ENCODE results near the gene SLC25A47.

The SLC25A47 gene

DNA sequence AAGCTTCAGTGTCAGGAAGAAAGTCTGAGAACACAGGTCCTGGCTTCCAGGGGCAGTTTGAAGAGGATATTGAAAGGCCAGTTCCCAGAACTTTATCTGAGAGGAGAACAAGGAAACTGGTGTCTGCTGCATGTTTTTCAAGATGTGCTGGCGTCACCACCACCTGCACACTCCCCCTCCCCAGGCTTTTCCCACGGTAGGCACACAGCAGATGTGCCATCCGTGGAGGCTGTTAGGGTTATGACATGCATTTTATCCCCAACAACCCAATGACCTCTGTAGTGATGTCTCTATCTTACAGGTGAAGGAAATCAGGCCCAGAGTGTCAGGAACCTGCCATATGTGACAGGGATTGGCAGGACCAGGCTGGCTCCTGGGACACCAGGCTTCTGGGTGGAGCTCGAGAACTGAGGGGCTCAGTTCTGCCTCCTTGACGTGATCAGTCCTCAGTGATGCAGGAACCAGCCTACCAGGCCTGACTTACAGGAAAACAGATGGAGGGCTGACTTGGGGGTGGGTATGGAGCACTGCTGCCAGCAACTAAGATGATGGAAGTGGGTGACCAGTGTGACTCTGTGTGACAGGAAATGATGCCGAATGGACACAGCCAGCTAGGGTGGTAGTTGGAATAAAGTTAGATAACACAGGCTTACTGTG lies 16.8 kb downstream of the SLC25A47 start:
- Histone ChIP-seq H3K27ac (ENCODE audit: low read depth, low read length, poor library complexity, severe bottlenecking) (no peak overlapping the region), H4K20me1 (ENCODE audit: insufficient read depth, low read length) (no peaks in the 10 kb centered on the region), H3K36me3 (ENCODE audit: insufficient read depth, low read length) (peaks cover 9% of the 10 kb centered on the region; the same call in 1 of the 2 replicates), H3K4me3 (ENCODE audit: low read depth, low read length, poor library complexity, severe bottlenecking) (no peak overlapping the region), H2AFZ (ENCODE audit: low read length) (no peak overlapping the region), H3K4me2 (ENCODE audit: low read length) (no peak overlapping the region), H3K4me1 (ENCODE audit: insufficient read depth, low read length, severe bottlenecking) (peaks cover 9% of the 10 kb centered on the region), H3K9me3 (ENCODE audit: low read length) (no peaks in the 10 kb centered on the region), H3K9ac (ENCODE audit: low read length) (no peak overlapping the region), H3F3A (ENCODE audit: insufficient read depth, low read length) (no peaks in the 10 kb centered on the region), H3K9me2 (ENCODE audit: low read depth, low read length) (no peaks in the 10 kb centered on the region), H3K79me2 (ENCODE audit: insufficient read depth, low read length) (no peaks in the 10 kb centered on the region), H3K27me3 (ENCODE audit: insufficient read depth, low read length) (no peaks in the 10 kb centered on the region)
- TF ChIP-seq EZH2 (IDR thresholded peaks at IDR 0.05; ENCODE audit: borderline replicate concordance, low read length), result no peak
- TF ChIP-seq, protein P1, sequence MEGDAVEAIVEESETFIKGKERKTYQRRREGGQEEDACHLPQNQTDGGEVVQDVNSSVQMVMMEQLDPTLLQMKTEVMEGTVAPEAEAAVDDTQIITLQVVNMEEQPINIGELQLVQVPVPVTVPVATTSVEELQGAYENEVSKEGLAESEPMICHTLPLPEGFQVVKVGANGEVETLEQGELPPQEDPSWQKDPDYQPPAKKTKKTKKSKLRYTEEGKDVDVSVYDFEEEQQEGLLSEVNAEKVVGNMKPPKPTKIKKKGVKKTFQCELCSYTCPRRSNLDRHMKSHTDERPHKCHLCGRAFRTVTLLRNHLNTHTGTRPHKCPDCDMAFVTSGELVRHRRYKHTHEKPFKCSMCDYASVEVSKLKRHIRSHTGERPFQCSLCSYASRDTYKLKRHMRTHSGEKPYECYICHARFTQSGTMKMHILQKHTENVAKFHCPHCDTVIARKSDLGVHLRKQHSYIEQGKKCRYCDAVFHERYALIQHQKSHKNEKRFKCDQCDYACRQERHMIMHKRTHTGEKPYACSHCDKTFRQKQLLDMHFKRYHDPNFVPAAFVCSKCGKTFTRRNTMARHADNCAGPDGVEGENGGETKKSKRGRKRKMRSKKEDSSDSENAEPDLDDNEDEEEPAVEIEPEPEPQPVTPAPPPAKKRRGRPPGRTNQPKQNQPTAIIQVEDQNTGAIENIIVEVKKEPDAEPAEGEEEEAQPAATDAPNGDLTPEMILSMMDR (IDR thresholded peaks at IDR 0.05; ENCODE audit: low read length), result no peak

DNA sequence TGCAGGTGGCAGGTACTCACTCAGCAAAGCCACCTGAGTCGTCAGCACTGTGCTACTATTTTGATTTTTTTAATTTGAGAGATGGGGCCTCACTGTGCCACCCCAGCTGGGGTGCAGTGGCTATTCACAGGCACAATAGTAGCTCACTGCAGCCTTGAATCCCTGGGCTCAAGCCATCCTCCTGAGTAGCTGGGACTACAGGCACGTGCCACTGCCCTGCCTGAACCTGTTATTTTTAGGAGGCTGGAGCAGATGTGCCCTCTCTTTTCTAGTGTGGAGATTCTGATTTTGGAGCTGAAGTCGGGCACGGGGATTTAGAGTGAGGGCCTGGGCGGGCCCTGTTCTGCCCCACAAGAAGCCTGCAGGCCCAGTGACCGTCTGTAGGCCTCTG lies 17.3 kb downstream of the SLC25A47 start:
- Histone ChIP-seq H3K9me2 (ENCODE audit: low read depth, low read length) (no peaks in the 10 kb centered on the region), H3K27me3 (ENCODE audit: insufficient read depth, low read length) (no peaks in the 10 kb centered on the region), H3K9ac (ENCODE audit: low read length) (no peak overlapping the region), H3K4me3 (ENCODE audit: low read depth, low read length, poor library complexity, severe bottlenecking) (no peak overlapping the region), H3K4me1 (ENCODE audit: insufficient read depth, low read length, severe bottlenecking) (peaks cover 9% of the 10 kb centered on the region), H3K9me3 (ENCODE audit: low read length) (no peaks in the 10 kb centered on the region), H3K36me3 (ENCODE audit: insufficient read depth, low read length) (peaks cover 9% of the 10 kb centered on the region; the same call in 1 of the 2 replicates), H3K27ac (ENCODE audit: low read depth, low read length, poor library complexity, severe bottlenecking) (no peak overlapping the region), H4K20me1 (ENCODE audit: insufficient read depth, low read length) (no peaks in the 10 kb centered on the region), H2AFZ (ENCODE audit: low read length) (no peak overlapping the region), H3K4me2 (ENCODE audit: low read length) (no peak overlapping the region), H3F3A (ENCODE audit: insufficient read depth, low read length) (no peaks in the 10 kb centered on the region), H3K79me2 (ENCODE audit: insufficient read depth, low read length) (no peaks in the 10 kb centered on the region)
- no peak for TF ChIP-seq EZH2 (IDR thresholded peaks at IDR 0.05; ENCODE audit: borderline replicate concordance, low read length)
- TF ChIP-seq, protein P1 (IDR thresholded peaks at IDR 0.05; ENCODE audit: low read length), result no peak

- H2AFZ ChIP-seq (ENCODE audit: low read length), result no peak overlapping the region
- no peaks in the 10 kb centered on the region for H3K27me3 ChIP-seq (ENCODE audit: insufficient read depth, low read length)
- no peak for TF ChIP-seq EZH2 (IDR thresholded peaks at IDR 0.05; ENCODE audit: borderline replicate concordance, low read length)
- TF ChIP-seq, protein P1 (IDR thresholded peaks at IDR 0.05; ENCODE audit: low read length), result no peak
- peak overlapping the region; percentile 3 for H3K27ac ChIP-seq (ENCODE audit: low read depth, low read length, poor library complexity, severe bottlenecking)
- peaks cover 9% of the 10 kb centered on the region for H3K4me1 ChIP-seq (ENCODE audit: insufficient read depth, low read length, severe bottlenecking)
- no peak overlapping the region for H3K9ac ChIP-seq (ENCODE audit: low read length)
- H3K9me2 ChIP-seq (ENCODE audit: low read depth, low read length), result no peaks in the 10 kb centered on the region
- H3F3A ChIP-seq (ENCODE audit: insufficient read depth, low read length), result no peaks in the 10 kb centered on the region
- peaks cover 13% of the 10 kb centered on the region; the same call in 1 of the 2 replicates for H3K36me3 ChIP-seq (ENCODE audit: insufficient read depth, low read length)
- no peaks in the 10 kb centered on the region for H4K20me1 ChIP-seq (ENCODE audit: insufficient read depth, low read length)
- H3K4me2 ChIP-seq (ENCODE audit: low read length), result no peak overlapping the region
- H3K9me3 ChIP-seq (ENCODE audit: low read length), result no peaks in the 10 kb centered on the region
- no peak overlapping the region for H3K4me3 ChIP-seq (ENCODE audit: low read depth, low read length, poor library complexity, severe bottlenecking)
- H3K79me2 ChIP-seq (ENCODE audit: insufficient read depth, low read length), result no peaks in the 10 kb centered on the region
Measured at GRCh38 chr14:100341301-100342031, 18.3 kb downstream of the SLC25A47 start.
